Measurements from ENCODE around the gene PROX1. TPM values are rescaled to one million over a fixed set of nuclear protein-coding genes. Genes with fewer than 3 reads are reported as not detected.

PROX1 gene
- total RNA-seq, result 85.6 TPM

DNA sequence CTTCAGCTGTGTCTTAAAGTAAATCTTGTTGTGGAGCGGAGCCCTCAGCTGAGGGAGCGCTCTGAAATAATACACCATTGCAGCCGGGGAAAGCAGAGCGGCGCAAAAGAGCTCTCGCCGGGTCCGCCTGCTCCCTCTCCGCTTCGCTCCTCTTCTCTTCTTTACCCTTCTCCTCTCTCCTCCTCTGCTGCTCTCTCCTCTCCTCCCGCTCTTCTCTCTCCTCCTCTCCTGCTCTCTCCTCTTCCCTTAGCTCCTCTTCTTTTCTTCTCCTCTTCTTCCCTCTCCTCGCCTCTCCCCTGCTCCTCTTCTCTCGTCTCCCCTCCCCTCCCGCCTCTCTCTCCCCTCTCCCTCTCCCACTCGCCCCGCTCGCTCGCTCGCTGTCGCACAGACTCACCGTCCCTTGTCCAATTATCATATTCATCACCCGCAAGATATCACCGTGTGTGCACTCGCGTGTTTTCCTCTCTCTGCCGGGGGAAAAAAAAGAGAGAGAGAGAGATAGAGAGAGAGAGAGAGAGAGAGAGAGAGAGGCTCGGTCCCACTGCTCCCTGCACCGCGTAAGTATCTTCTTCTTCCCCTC, at the start of gene PROX1:
Gene PROX1 (plus strand): TSS at position 47 of the 580 bp plus-strand sequence. CDS start 8,563 bp downstream, outside the sequence.

Data from diencephalon (tissue), 1 donor.